ENCODE data around the gene NHLRC2.

The NHLRC2 gene

DNA sequence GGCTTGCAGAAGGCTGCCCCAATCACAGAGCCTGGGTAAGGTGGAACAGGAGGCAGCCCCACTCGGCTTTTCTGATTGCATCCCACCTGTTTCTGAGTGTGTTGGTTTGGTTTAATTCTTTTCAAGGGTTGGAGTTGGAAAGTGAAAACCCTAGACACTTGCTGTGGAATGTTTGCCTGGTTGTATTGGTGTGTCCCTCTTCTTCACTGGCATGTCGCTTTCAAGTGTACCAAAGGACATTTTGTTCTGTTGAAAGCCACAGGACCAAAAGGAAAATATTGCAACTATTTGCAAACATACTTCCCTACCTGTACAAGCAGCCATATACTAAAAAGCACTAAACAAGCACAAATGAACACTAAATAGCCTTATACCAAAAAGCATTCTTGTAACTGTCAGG lies 60.5 kb downstream of the NHLRC2 start:
- H3K4me3 Mint-ChIP-seq, result no peak overlapping the region
- no peaks in the 10 kb centered on the region for H3K4me1 Mint-ChIP-seq
- H3K27ac Mint-ChIP-seq, result no peak overlapping the region
- H3K36me3 Mint-ChIP-seq, result peaks cover 19% of the 10 kb centered on the region
- no peaks in the 10 kb centered on the region for H3K27me3 Mint-ChIP-seq
- no peaks in the 10 kb centered on the region for H3K9me3 Mint-ChIP-seq

DNA sequence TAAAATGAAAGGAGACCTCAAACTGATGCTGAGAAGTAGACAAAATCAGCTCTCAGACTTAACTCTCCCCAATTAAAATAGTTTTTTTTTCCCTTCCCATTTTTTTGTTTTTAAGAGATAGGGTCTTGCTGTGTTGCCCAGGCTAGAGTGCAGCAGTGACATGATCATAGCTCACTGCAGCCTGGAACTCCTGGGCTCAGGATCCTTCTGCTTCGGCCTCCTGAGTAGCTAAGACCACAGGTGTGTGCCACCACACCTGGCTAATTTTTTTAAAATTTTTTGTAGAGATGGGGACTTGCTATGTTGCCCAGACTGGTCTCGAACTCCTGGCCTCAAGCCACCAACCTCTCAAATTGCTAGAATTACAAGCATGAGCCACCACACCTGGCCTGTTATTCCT lies 61.1 kb downstream of the NHLRC2 start:
- no peak overlapping the region for H3K27ac Mint-ChIP-seq
- H3K4me1 Mint-ChIP-seq, result no peaks in the 10 kb centered on the region
- H3K36me3 Mint-ChIP-seq, result peaks cover 19% of the 10 kb centered on the region
- H3K9me3 Mint-ChIP-seq, result no peaks in the 10 kb centered on the region
- no peaks in the 10 kb centered on the region for H3K27me3 Mint-ChIP-seq
- no peak overlapping the region for H3K4me3 Mint-ChIP-seq

DNA sequence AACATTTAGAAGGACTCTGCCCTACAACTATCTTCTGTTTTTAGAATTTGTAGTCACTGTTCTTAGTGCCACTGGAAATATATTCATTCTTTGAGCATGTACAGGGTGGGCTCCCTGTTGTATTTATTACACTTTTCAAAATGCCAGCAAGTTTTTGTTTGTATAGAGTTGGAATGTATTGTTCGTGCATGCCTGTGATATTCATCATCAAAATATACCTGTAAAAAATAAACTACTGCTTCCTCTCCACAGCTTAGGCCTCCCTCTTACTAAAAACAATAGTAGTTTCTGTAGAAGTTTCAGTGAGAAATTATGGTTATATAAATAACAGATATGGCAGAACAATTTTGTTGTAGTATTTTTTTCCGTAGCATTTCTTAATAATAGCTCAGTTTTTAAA lies 61.6 kb downstream of the NHLRC2 start:
- H3K4me1 Mint-ChIP-seq, result no peaks in the 10 kb centered on the region
- no peak overlapping the region for H3K27ac Mint-ChIP-seq
- H3K9me3 Mint-ChIP-seq, result no peaks in the 10 kb centered on the region
- no peak overlapping the region for H3K4me3 Mint-ChIP-seq
- H3K36me3 Mint-ChIP-seq, result peaks cover 19% of the 10 kb centered on the region
- no peaks in the 10 kb centered on the region for H3K27me3 Mint-ChIP-seq

DNA sequence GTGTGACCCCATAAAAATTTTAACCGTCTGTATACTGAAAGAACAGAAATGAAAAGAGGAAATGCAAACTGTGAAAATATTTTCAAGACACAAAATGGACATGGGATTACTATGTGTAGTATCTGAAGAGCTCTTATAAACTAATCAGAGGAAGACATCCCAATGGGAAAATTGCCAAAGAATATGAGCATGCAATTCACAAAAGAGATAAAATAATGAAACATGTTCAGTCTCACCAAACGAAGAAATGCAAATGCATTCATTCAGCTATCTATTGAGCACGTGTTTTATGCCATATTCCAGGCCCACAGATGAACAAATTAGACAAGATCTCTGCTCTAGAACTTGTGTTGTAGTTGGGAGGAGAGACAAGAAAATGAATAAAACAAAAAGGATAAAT lies 63.2 kb downstream of the NHLRC2 start:
- Mint-ChIP-seq H3K27me3 (no peaks in the 10 kb centered on the region), H3K4me3 (no peak overlapping the region), H3K27ac (no peak overlapping the region), H3K36me3 (peaks cover 13% of the 10 kb centered on the region), H3K4me1 (no peaks in the 10 kb centered on the region), H3K9me3 (no peaks in the 10 kb centered on the region)

DNA sequence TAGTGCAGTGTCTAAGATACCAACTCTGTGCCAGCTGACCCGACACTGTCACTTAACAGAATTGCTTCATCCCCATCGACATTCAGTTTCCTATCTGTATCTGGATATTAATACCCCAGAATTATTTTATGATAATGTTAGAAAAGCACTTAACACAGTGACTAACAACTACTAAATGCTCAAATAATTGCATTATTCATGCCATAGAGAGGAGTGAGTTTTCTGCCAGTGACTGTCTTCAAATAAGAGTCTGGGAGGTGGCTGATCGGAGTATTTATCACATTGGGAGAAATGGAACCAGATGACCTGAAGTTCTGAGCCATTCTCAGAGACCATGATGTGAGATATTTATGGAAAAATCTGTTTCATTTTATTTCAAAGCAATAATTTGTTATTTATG lies 65.7 kb downstream of the NHLRC2 start:
- peaks cover 11% of the 10 kb centered on the region for H3K27me3 Mint-ChIP-seq
- no peak overlapping the region for H3K27ac Mint-ChIP-seq
- H3K4me1 Mint-ChIP-seq, result no peaks in the 10 kb centered on the region
- H3K9me3 Mint-ChIP-seq, result peaks cover 4% of the 10 kb centered on the region
- H3K4me3 Mint-ChIP-seq, result no peak overlapping the region
- H3K36me3 Mint-ChIP-seq, result peaks cover 18% of the 10 kb centered on the region

DNA sequence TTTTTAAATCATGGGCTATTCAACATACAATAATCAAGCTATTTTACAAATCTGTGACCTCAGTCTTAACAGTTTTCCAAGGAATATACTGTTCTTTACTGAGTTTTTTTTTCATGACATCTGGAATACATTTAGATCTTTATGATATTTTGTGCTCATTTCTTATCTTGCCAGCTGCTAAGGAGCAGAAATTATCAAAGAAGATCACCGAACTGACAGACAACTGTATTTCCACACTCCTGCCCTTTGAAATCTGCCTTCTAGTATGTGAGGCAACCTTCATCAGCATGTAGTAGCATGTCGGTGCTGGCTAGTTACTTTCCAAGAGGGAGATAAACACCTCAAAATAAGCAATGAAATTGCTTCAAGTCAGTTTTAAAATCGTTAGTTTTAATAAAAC lies 66.4 kb downstream of the NHLRC2 start:
- no peak overlapping the region for H3K4me3 Mint-ChIP-seq
- H3K9me3 Mint-ChIP-seq, result peaks cover 5% of the 10 kb centered on the region
- peaks cover 12% of the 10 kb centered on the region for H3K27me3 Mint-ChIP-seq
- no peak overlapping the region for H3K27ac Mint-ChIP-seq
- H3K4me1 Mint-ChIP-seq, result no peaks in the 10 kb centered on the region
- H3K36me3 Mint-ChIP-seq, result peaks cover 19% of the 10 kb centered on the region

DNA sequence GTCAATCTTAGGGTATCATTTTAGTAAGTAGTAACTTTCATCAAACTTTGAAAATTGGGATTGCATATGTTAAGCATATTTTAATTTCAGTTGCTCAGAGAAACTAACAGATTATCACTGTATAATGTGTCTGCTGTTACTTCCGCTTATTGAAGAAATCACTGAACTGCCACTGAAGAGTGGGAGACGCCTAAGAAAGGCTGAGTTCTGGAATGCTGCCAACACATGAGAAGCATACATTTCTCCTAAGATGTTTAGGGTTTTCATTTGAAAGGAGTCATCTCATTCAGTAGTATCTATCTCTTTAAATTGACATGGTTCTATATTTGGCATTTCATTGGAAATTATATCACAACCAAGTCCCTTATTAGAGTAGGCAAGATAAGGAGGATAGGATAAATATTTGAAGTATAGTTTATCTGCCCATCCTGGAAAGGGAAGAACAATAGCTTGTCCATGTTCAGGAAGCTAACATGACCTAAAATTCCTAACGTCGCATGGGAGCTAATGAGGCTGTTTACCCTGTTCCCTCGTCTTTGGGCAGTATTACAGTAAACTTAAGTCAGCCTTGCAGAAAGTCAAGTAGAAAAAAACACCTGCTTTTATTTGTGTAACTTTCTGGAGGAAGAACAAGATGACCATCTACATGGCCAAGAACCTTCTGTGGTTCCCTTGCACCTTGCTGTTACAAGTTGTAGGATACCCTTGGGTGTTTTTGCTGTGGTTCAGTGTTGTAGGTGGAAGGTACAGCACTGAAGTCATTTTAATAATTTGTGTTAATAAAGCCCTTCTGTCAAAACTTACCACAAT lies 67.3 kb downstream of the NHLRC2 start:
- no peaks in the 10 kb centered on the region for H3K4me1 Mint-ChIP-seq
- H3K4me3 Mint-ChIP-seq, result no peak overlapping the region
- H3K27me3 Mint-ChIP-seq, result peaks cover 12% of the 10 kb centered on the region
- peaks cover 5% of the 10 kb centered on the region for H3K9me3 Mint-ChIP-seq
- no peak overlapping the region for H3K27ac Mint-ChIP-seq
- peaks cover 18% of the 10 kb centered on the region for H3K36me3 Mint-ChIP-seq

DNA sequence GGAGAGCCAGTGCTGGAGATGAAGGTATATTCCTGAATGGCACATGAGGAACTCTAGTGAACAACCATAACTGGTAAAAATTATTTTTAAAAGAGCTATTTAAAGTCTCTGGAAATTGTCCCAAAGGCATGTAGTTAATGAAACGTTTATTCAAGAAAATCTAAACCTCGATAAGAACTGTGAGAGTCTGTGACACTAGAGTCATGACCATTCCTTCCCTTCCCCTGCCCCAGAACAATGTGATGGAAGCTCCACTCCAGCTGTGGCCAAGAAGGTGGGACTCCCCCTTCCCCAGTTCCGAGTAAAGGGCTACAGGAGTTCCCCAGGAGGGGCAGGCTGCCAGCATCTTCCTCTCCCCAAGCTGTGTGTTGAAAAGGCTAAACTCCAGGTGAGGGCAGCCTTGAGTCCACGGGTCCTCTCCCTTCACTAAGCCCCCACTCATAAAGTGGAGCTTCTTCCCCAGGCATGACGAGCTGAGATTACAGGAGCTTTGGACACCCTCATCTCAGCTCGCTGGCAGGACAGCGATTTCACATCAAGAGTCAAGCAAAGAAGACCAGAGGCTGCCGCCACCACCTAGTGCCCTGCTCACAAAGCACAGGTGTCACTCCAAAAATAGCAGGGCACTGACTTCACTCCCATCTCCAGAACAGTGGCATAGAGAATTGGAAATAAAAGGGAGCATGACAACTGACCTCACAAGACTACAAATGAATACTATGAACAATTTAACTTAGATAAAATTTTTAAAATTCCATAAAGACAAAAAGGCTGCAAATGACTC lies 68.5 kb downstream of the NHLRC2 start:
- no peak overlapping the region for H3K4me3 Mint-ChIP-seq

DNA sequence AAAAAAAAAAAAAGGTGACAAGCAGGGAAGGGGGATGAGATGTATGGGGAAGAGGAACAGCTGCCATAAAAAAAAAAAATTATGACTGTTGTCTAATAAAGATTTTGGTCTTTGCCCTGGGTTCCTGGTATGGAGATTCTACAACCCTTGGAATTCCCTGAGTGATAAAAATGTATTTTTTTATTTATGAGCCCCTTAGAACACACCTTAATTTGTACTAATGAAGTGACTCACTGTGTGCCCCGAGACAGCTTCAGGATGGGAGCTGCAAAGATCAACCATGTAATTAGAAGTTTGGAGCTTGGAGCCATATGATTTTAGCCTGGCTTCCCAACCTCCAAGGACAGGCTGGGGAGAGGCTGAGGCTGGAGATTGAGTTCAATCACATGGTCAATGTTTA lies 69.7 kb downstream of the NHLRC2 start:
- Mint-ChIP-seq H3K9me3 (peaks cover 5% of the 10 kb centered on the region), H3K4me3 (no peak overlapping the region), H3K27me3 (peaks cover 17% of the 10 kb centered on the region), H3K27ac (no peak overlapping the region), H3K4me1 (no peaks in the 10 kb centered on the region), H3K36me3 (peaks cover 6% of the 10 kb centered on the region)

More for the DNA sequence above, 68.5 kb downstream of the NHLRC2 start:
- peaks cover 8% of the 10 kb centered on the region for H3K36me3 Mint-ChIP-seq
- H3K4me1 Mint-ChIP-seq, result no peaks in the 10 kb centered on the region
- H3K27me3 Mint-ChIP-seq, result peaks cover 16% of the 10 kb centered on the region
- peaks cover 5% of the 10 kb centered on the region for H3K9me3 Mint-ChIP-seq
- no peak overlapping the region for H3K27ac Mint-ChIP-seq

DNA sequence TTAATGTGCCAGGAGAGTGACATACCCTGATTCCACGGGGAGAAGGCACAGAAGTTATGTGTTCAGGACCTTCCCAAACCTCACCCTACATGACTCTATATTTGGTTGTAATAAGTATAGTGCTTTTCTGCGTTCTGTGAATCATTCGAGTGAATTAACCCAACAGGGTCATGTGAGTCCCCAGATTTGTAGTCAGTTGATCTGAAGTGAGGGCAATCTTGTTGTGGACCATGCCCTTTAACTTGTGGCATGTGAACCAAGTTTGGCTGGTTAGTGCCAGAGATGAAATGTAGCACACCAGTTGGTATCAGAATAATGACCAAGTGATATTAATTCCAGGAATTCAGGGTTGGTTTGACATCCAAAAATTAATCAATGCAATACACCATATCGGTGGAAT lies 70.2 kb downstream of the NHLRC2 start:
- peaks cover 6% of the 10 kb centered on the region for H3K36me3 Mint-ChIP-seq
- no peak overlapping the region for H3K4me3 Mint-ChIP-seq
- no peak overlapping the region for H3K27ac Mint-ChIP-seq
- H3K4me1 Mint-ChIP-seq, result no peaks in the 10 kb centered on the region
- H3K9me3 Mint-ChIP-seq, result peaks cover 5% of the 10 kb centered on the region
- H3K27me3 Mint-ChIP-seq, result peaks cover 17% of the 10 kb centered on the region

DNA sequence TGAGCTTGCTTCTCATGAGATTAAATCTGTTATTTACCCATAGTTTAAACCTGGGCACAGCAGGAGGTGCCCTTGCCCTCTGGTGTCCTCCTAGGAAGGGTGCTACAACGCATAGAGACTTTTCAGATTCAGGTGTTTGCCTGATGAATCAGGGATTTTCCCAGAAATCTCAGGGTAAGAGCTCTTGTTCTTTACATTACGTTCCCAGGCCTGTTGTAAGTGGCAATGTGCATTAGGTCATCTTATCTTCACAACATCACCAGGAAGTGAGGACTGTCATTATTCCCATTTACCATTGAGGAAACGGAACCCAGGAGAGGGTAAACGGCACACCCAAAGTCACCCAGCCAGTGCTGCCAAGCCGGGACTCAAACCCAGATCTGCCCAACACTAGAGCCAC lies 73.0 kb downstream of the NHLRC2 start:
- H3K36me3 Mint-ChIP-seq, result peaks cover 6% of the 10 kb centered on the region
- peaks cover 5% of the 10 kb centered on the region for H3K9me3 Mint-ChIP-seq
- H3K4me1 Mint-ChIP-seq, result no peaks in the 10 kb centered on the region
- no peak overlapping the region for H3K4me3 Mint-ChIP-seq
- peaks cover 17% of the 10 kb centered on the region for H3K27me3 Mint-ChIP-seq
- no peak overlapping the region for H3K27ac Mint-ChIP-seq

DNA sequence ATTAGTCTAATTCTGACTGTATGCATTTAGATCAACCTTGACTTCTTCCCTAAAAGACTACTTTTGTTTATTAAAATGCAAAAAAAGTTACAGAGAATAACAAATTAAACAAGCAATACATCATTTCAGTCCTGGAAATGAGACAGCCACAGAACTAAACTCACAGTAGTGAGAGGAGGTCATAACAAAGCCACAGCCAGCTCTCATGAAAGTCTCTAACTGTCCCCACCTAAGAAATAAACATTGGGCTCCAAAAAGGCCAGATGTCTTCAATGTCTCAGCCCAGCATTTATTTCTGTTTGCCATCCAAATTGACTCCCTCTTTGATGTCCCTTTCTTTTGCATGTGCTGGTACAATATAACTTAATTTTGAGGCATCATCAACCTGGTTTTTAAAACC lies 74.4 kb downstream of the NHLRC2 start:
- no peak overlapping the region for H3K4me3 Mint-ChIP-seq
- no peak overlapping the region for H3K27ac Mint-ChIP-seq
- peaks cover 14% of the 10 kb centered on the region for H3K27me3 Mint-ChIP-seq
- no peaks in the 10 kb centered on the region for H3K4me1 Mint-ChIP-seq
- peaks cover 5% of the 10 kb centered on the region for H3K9me3 Mint-ChIP-seq
- peaks cover 4% of the 10 kb centered on the region for H3K36me3 Mint-ChIP-seq

DNA sequence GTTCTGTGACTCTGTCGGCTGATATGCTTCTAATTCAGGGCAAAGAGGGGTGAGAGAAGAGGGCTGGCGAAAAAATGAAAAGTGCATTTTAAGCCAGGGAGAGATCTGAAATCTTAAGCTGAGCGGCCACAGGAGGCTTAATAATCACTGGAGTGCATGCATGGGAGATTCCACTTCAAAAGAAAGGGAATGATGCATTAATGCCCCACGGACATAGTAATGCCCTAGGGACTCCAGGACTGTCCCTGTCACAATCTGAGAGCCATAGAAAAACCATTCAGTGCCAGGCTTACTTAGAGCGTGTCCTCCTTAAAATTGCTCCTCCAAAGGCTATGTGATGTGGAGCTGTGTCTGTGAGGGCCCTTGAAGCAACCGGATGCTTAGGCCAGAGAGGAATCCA lies 75.1 kb downstream of the NHLRC2 start:
- Mint-ChIP-seq H3K4me1 (no peaks in the 10 kb centered on the region), H3K36me3 (peaks cover 4% of the 10 kb centered on the region), H3K27me3 (peaks cover 11% of the 10 kb centered on the region), H3K9me3 (peaks cover 5% of the 10 kb centered on the region), H3K4me3 (no peak overlapping the region), H3K27ac (no peak overlapping the region)

DNA sequence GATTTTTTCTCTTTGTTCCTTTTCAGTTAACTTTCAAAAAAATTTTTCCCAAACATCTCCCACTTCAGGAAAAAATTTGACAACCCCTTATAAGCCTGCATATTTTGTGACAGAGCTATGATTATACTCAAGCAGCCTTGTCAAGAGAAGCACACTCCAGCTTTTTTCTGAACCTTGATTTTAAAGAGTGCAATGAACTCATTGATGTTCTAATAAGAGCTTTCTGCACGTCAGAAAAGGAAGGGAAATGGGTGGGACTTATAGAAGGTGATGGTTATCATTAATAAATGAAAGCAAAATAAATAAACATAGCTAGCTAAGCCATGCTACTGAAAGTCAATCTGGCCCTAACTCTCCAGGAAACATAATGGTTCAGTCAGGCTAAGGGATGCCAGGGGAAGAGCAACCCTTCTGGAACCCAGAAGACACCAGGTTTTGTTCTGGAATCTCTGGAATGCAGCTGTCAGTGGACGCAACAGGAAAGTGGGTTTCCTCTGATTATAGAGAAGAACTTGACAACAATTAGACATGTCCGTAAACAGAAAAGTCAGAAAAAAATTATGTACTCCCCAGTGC lies 76.1 kb downstream of the NHLRC2 start:
- Mint-ChIP-seq H3K4me3 (no peak overlapping the region), H3K9me3 (no peaks in the 10 kb centered on the region), H3K27me3 (peaks cover 5% of the 10 kb centered on the region), H3K36me3 (no peaks in the 10 kb centered on the region), H3K4me1 (no peaks in the 10 kb centered on the region), H3K27ac (no peak overlapping the region)

DNA sequence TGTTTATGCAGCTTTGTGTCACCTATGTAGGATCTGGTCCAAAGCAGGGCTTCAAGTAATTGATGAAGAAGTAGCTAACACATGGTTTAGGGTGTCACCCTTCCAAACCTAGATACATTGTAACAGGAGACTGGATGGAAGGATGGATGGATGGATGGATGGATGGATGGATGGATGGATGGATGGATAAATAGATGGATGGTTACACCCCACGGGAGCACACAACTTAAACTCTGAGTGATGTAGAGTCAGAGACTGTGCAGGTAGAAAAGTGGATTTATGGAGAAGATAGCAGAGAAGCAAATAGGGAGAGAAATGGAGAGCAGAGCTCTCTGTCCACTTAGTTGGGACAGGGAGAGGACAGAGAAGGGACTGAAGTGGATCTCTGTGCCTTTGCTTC lies 78.4 kb downstream of the NHLRC2 start:
- Mint-ChIP-seq H3K4me3 (no peak overlapping the region), H3K27me3 (peaks cover 1% of the 10 kb centered on the region)

DNA sequence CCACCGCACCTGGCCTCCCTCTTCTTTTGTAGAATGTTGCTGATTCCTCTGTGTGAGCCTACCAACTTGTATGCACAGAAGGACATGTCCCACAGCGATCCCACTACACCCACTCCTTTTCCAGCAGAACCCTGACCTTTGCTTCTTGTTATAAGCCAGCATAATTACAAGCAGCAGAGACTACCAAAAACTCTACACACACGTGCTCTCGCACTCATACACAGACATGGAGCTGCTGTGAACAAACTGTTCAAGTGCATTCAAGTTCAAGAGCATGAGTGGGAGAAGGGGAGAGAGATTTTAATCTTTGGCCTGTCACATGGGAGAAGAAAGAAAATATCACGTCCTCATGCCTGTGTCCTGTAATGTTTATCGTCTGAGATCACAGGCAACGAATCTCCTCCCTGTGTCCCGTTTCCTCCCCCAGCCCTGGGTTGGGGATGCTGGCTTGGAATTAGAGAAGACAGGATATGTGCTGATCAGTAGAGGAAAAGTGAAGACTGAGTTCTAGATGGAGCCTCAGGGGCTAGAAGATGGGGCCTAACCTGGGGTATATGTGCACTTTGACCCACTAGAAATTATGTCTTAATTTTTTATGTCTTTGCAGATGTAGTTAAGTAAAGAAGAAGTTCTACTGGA lies 79.6 kb downstream of the NHLRC2 start:
- no peaks in the 10 kb centered on the region for H3K9me3 Mint-ChIP-seq

More for the DNA sequence above, 78.4 kb downstream of the NHLRC2 start:
- no peaks in the 10 kb centered on the region for H3K36me3 Mint-ChIP-seq
- H3K9me3 Mint-ChIP-seq, result no peaks in the 10 kb centered on the region
- H3K4me1 Mint-ChIP-seq, result no peaks in the 10 kb centered on the region
- no peak overlapping the region for H3K27ac Mint-ChIP-seq

More for the DNA sequence above, 79.6 kb downstream of the NHLRC2 start:
- Mint-ChIP-seq H3K4me3 (no peak overlapping the region), H3K4me1 (no peaks in the 10 kb centered on the region), H3K36me3 (no peaks in the 10 kb centered on the region), H3K27me3 (no peaks in the 10 kb centered on the region), H3K27ac (no peak overlapping the region)
